ENCODE data around the gene IQGAP2.

Gene IQGAP2

GRCh38 chr5:76449606-76450005 lies 46.5 kb downstream of the IQGAP2 start:
- Histone ChIP-seq H3K4me3 (ENCODE audit: insufficient read depth, low read length, poor library complexity, severe bottlenecking) (no peak overlapping the region), H3K4me2 (ENCODE audit: low read depth, low read length, poor library complexity, severe bottlenecking) (no peak overlapping the region), H3K9me3 (ENCODE audit: insufficient read depth, low read length) (no peaks in the 10 kb centered on the region), H3K27me3 (ENCODE audit: low read length) (no peaks in the 10 kb centered on the region), H3F3A (ENCODE audit: insufficient read depth) (no peaks in the 10 kb centered on the region), H4K20me1 (ENCODE audit: low read depth, low read length) (no peaks in the 10 kb centered on the region), H2AFZ (ENCODE audit: low read depth, low read length, severe bottlenecking) (no peak overlapping the region), H3K79me2 (ENCODE audit: insufficient read depth, low read length) (no peaks in the 10 kb centered on the region), H3K9ac (ENCODE audit: low read length) (no peak overlapping the region), H3K27ac (ENCODE audit: low read depth, low read length) (no peak overlapping the region), H3K36me3 (ENCODE audit: low read length) (no peaks in the 10 kb centered on the region), H3K9me2 (replicated peaks; ENCODE audit: insufficient read depth, low read length) (no peaks in the 10 kb centered on the region)
- TF ChIP-seq CTCF (IDR thresholded peaks at IDR 0.05; ENCODE audit: insufficient read depth, low read length, poor library complexity, severe bottlenecking) (no peak), EZH2phosphoT487 (conservative IDR thresholded peaks at IDR 0.05; ENCODE audit: low read length) (no peak)

- no peaks in the 10 kb centered on the region for H3K9me3 ChIP-seq (ENCODE audit: insufficient read depth, low read length)
- H4K20me1 ChIP-seq (ENCODE audit: low read depth, low read length), result no peaks in the 10 kb centered on the region
- no peak overlapping the region for H3K9ac ChIP-seq (ENCODE audit: low read length)
- H3K36me3 ChIP-seq (ENCODE audit: low read length), result no peaks in the 10 kb centered on the region
- H2AFZ ChIP-seq (ENCODE audit: low read depth, low read length, severe bottlenecking), result no peak overlapping the region
- H3K4me3 ChIP-seq (ENCODE audit: insufficient read depth, low read length, poor library complexity, severe bottlenecking), result no peak overlapping the region
- TF ChIP-seq EZH2phosphoT487 (conservative IDR thresholded peaks at IDR 0.05; ENCODE audit: low read length) (no peak), CTCF (IDR thresholded peaks at IDR 0.05; ENCODE audit: insufficient read depth, low read length, poor library complexity, severe bottlenecking) (no peak)
- no peak overlapping the region for H3K27ac ChIP-seq (ENCODE audit: low read depth, low read length)
- no peaks in the 10 kb centered on the region for H3K27me3 ChIP-seq (ENCODE audit: low read length)
- H3K4me2 ChIP-seq (ENCODE audit: low read depth, low read length, poor library complexity, severe bottlenecking), result no peak overlapping the region
- H3F3A ChIP-seq (ENCODE audit: insufficient read depth), result no peaks in the 10 kb centered on the region
- H3K9me2 ChIP-seq (replicated peaks; ENCODE audit: insufficient read depth, low read length), result no peaks in the 10 kb centered on the region
- H3K79me2 ChIP-seq (ENCODE audit: insufficient read depth, low read length), result no peaks in the 10 kb centered on the region
Observed at GRCh38 chr5:76450054-76450453, 47.0 kb downstream of the IQGAP2 start.

- H3K9me2 ChIP-seq (replicated peaks; ENCODE audit: insufficient read depth, low read length), result no peaks in the 10 kb centered on the region
- no peak overlapping the region for H3K27ac ChIP-seq (ENCODE audit: low read depth, low read length)
- no peak overlapping the region for H3K4me3 ChIP-seq (ENCODE audit: insufficient read depth, low read length, poor library complexity, severe bottlenecking)
- H3K9me3 ChIP-seq (ENCODE audit: insufficient read depth, low read length), result no peaks in the 10 kb centered on the region
- no peaks in the 10 kb centered on the region for H3F3A ChIP-seq (ENCODE audit: insufficient read depth)
- H3K4me2 ChIP-seq (ENCODE audit: low read depth, low read length, poor library complexity, severe bottlenecking), result no peak overlapping the region
- no peaks in the 10 kb centered on the region for H3K27me3 ChIP-seq (ENCODE audit: low read length)
- H3K36me3 ChIP-seq (ENCODE audit: low read length), result no peaks in the 10 kb centered on the region
- TF ChIP-seq CTCF (IDR thresholded peaks at IDR 0.05; ENCODE audit: insufficient read depth, low read length, poor library complexity, severe bottlenecking) (no peak), EZH2phosphoT487 (conservative IDR thresholded peaks at IDR 0.05; ENCODE audit: low read length) (no peak)
- H3K9ac ChIP-seq (ENCODE audit: low read length), result no peak overlapping the region
- no peaks in the 10 kb centered on the region for H4K20me1 ChIP-seq (ENCODE audit: low read depth, low read length)
- no peak overlapping the region for H2AFZ ChIP-seq (ENCODE audit: low read depth, low read length, severe bottlenecking)
- H3K79me2 ChIP-seq (ENCODE audit: insufficient read depth, low read length), result no peaks in the 10 kb centered on the region
Observed at GRCh38 chr5:76451031-76451701, 48.1 kb downstream of the IQGAP2 start.

All from SU-DHL-6 (cell line).